ENCODE measurements around the gene EEF1G. TPM values are rescaled to one million over a fixed set of nuclear protein-coding genes. Genes with fewer than 3 reads are reported as not detected.

EEF1G gene
- total and polyA plus RNA-seq, 2 of the 13 experiments (the other 11 are each of a cell fraction or from before 2014, with no cell fraction given): 1,787 to 2,144 TPM

GRCh38 chr11:62591448-62592145, 17.9 kb upstream of the EEF1G start, which contains the start of gene TUT1 (continued):
- no peak for TF ChIP-seq HMG20A (CRISPR knock-in tag; IDR thresholded peaks at IDR 0.05; ENCODE audit: borderline replicate concordance)
- peak; percentile 60 for TF ChIP-seq ZNF317 (CRISPR knock-in tag; IDR thresholded peaks at IDR 0.05)
- TF ChIP-seq ZMAT5 (CRISPR knock-in tag; IDR thresholded peaks at IDR 0.05; ENCODE audit: borderline replicate concordance, low read depth): no peak
- no peak for TF ChIP-seq ATF5 (CRISPR knock-in tag; IDR thresholded peaks at IDR 0.05; ENCODE audit: low read depth)
- TF ChIP-seq SETDB1 (CRISPR knock-in tag; IDR thresholded peaks at IDR 0.05; ENCODE audit: borderline replicate concordance): 0 out of 2 replicates have a peak, but pooled peaks have one; percentile 20
- TF ChIP-seq ZNF296 (CRISPR knock-in tag; conservative IDR thresholded peaks at IDR 0.05): no peak
- no peak; the same call in 1 of the 2 replicates for TF ChIP-seq ZNF580 (CRISPR knock-in tag; IDR thresholded peaks at IDR 0.05; ENCODE audit: borderline replicate concordance, low read depth)
- peak; percentile 73 for TF ChIP-seq MYPOP (CRISPR knock-in tag; IDR thresholded peaks at IDR 0.05)
- no peak; the same call in 1 of the 2 replicates for TF ChIP-seq ZNF232 (CRISPR knock-in tag; IDR thresholded peaks at IDR 0.05; ENCODE audit: borderline replicate concordance)
- TF ChIP-seq ZBTB38 (CRISPR knock-in tag; IDR thresholded peaks at IDR 0.05): peak; percentile 97
- peak; percentile 7; the same call in 1 of the 2 replicates for TF ChIP-seq SIX1 (CRISPR knock-in tag; IDR thresholded peaks at IDR 0.05; ENCODE audit: borderline replicate concordance)
- peak; percentile 95 for TF ChIP-seq CREB1 (IDR thresholded peaks at IDR 0.05)
- TF ChIP-seq CREB1 (CRISPR knock-in tag; IDR thresholded peaks at IDR 0.05): peak; percentile 99
- TF ChIP-seq ETV6 (CRISPR knock-in tag; conservative IDR thresholded peaks at IDR 0.05): no peak
- peak; percentile 80; the same call in 1 of the 2 replicates for TF ChIP-seq RXRB (CRISPR knock-in tag; IDR thresholded peaks at IDR 0.05; ENCODE audit: borderline replicate concordance)
- TF ChIP-seq TARDBP (CRISPR knock-in tag; IDR thresholded peaks at IDR 0.05): peak; percentile 99
- peak; percentile 96 for TF ChIP-seq REPIN1 (CRISPR knock-in tag; IDR thresholded peaks at IDR 0.05; ENCODE audit: borderline replicate concordance, low read depth)
- no peak; the same call in 1 of the 2 replicates for TF ChIP-seq HHEX (CRISPR knock-in tag; IDR thresholded peaks at IDR 0.05)
- TF ChIP-seq MYNN (CRISPR knock-in tag; IDR thresholded peaks at IDR 0.05; ENCODE audit: low read depth): peak; percentile 53; the same call in 1 of the 2 replicates
- TF ChIP-seq NFIB (CRISPR knock-in tag; IDR thresholded peaks at IDR 0.05; ENCODE audit: borderline replicate concordance): no peak
- no peak for TF ChIP-seq ZNF749 (CRISPR knock-in tag; IDR thresholded peaks at IDR 0.05; ENCODE audit: borderline replicate concordance)
- TF ChIP-seq PAWR (CRISPR knock-in tag; IDR thresholded peaks at IDR 0.05; ENCODE audit: borderline replicate concordance): no peak
- no peak for TF ChIP-seq JARID2 (CRISPR knock-in tag; IDR thresholded peaks at IDR 0.05; ENCODE audit: insufficient replicate concordance)
- TF ChIP-seq ZNF124 (CRISPR knock-in tag; IDR thresholded peaks at IDR 0.05): peak; percentile 88; the same call in 1 of the 2 replicates

Measured in HepG2 (cell line).